H1 (cell line): ENCODE measurements around the gene CDHR5. TPM values are rescaled to one million over a fixed set of nuclear protein-coding genes. Genes with fewer than 3 reads are reported as not detected.
A peak's percentile ranks its signal among the peaks of the same experiment; 100 is the strongest.

ENCODE experiments used
- MAX ChIP-seq: IDR thresholded peaks from 2 replicates; pipeline ENCODE4 v1.6.1; 2012; ENCODE audit warnings: inconsistent platforms
- POLR2A ChIP-seq, 2 experiments: IDR thresholded peaks; 1 replicate in 1 of 2; 2 replicates in 1 of 2; pipeline ENCODE4 v1.6.1; 2011; ENCODE audit warnings: low read depth in 2 of 2, low read length in 2 of 2, mild to moderate bottlenecking in 2 of 2; ENCODE audit errors: control extremely low read depth in 1 of 2
- polyA plus RNA-seq, 7 experiments: library from polyadenylated mRNA; depleted of rRNA in 3 of 7; stranded (reverse) in 5 of 7; unstranded in 2 of 7; fragments of >200 nt in 5 of 7; fragments of 200-250 nt in 2 of 7; gene quantifications; 1 replicate in 5 of 7; 2 replicates in 1 of 7; 4 replicates in 1 of 7; pipeline versions ENCODE4 v1.2.1 to v1.2.3, GENCODE V29; 2011 to 2013; ENCODE audit warnings: missing spikeins in 2 of 7, mixed read lengths in 2 of 7
- total RNA-seq: library from RNA; stranded (reverse); fragmentation: NEBNext Ultra II Directional; extraction: Animal tissue kit (Norgen Biotek cat#: 25700); gene quantifications from 2 replicates; pipeline ENCODE4 v1.2.1, GENCODE V29; 2021

Gene CDHR5
- total and polyA plus RNA-seq, 2 of the 8 experiments (the other 6 are each of a cell fraction or from before 2014, with no cell fraction given) = not detected

- no peak for TF ChIP-seq MAX
- peak in 1 of 2 experiments; percentile 92; a peak in 2 of 3 replicates for TF ChIP-seq POLR2A (IDR thresholded peaks at IDR 0.05; ENCODE audit: control extremely low read depth in 1 of 2, low read depth in 2 of 2, low read length in 2 of 2)
Measured at GRCh38 chr11:575996-576768, 48.6 kb downstream of the CDHR5 start, which contains the start of gene PHRF1 (continued).
